HG03520 (cell line): ENCODE results near the gene DDC.
"Not testable (repeated sequence)": the region's sequence is repeated elsewhere in the genome, so short reads cannot be mapped to it uniquely, and the experiment has no call there.

Experiments used
- ATAC-seq: cut with Tn5 transposase; IDR thresholded peaks from one replicate; pipeline ENCODE4 v1.9.1; 2021; ENCODE audit warnings: mild to moderate bottlenecking, moderate library complexity; ENCODE audit not compliant: unreplicated experiment

DDC gene

DNA sequence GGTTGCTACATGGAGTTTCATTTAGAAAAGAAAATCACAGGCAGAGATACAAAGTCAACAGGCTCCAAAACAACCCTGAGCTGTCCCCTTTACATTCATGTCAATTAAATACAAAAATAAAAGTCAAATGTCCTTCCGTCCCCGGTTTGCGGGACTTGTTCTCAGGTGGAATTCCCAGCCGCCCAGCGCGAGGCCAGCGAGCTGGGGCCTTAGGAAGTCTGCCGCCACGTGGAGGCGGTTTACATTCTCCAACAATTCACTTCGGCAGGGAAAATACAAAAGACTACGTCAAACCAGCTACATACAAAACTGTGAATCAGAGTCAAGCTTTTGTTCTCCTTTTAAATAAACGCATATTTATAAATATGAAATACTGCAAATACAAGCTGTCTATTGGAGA, 25.3 kb upstream of the DDC start:
- ATAC-seq: no peak

GRCh38 chr7:50589364-50589763, 24.2 kb upstream of the DDC start:
- no peak for ATAC-seq

GRCh38 chr7:50588937-50589336, 23.7 kb upstream of the DDC start:
- no peak for ATAC-seq

DNA sequence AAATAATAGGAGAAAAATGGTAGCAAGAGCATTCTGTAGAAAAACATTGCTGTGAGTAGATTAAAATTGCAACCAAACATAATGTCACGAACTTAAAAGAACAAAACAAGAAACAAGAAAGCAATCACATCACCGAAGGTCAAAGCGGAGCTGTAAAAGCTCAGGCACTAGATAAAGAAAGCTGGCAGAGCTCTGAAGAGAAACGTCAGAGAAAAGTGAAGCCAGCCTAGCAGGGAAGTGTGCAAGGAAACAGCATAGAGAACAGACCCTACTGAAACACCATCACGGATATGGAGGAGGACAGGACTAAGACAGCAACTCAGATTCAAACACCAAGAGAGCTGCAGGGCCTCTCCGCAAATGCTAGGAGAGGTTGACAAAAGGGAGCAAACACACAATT, 22.5 kb upstream of the DDC start:
- ATAC-seq: no peak

DNA sequence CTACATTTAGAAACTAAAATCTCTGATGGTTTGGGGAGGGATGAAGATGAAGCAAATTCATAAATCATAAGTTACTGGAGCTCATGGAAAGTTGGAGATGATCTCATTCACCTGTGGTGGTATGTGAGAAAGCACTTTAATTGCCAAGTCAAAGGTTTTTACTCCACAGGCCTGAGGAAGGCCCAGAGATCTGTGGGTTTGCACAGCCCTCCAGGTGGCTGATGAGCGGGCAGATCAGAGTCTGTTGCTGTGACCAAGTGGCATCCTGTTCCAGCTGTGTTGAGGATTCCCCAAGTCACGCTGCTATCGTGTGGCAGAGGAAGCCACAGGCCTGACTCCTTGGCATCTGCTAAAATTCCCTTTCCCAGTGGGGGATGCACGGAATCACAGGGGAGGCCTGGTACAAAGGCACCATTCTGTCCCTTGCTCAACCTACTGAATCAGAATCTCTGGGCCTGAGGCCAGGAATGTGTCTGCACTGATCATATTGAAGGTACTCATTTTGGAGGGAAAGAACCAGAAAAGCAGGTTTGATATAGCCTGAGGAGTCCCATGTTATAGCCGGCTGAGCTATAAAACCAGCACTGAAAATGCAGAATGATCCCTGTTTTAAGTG, 19.7 kb upstream of the DDC start:
- no peak for ATAC-seq

GRCh38 chr7:50584386-50584785, 19.2 kb upstream of the DDC start:
- ATAC-seq: no peak

- ATAC-seq: not testable (repeated sequence)
Measured at GRCh38 chr7:50583295-50583694, 18.1 kb upstream of the DDC start.

GRCh38 chr7:50582271-50582670, 17.1 kb upstream of the DDC start:
- not testable (repeated sequence) for ATAC-seq

- ATAC-seq: not testable (repeated sequence)
Measured at GRCh38 chr7:50580666-50581065, 15.5 kb upstream of the DDC start.

GRCh38 chr7:50580057-50580456, 14.9 kb upstream of the DDC start:
- ATAC-seq: no peak

- ATAC-seq: not testable (repeated sequence)
Measured at GRCh38 chr7:50578105-50578504, 12.9 kb upstream of the DDC start.

- no peak for ATAC-seq
Measured at GRCh38 chr7:50577569-50577968, 12.4 kb upstream of the DDC start.

GRCh38 chr7:50576388-50576787, 11.2 kb upstream of the DDC start:
- ATAC-seq: not testable (repeated sequence)

GRCh38 chr7:50567715-50568261, 2.6 kb upstream of the DDC start:
- no peak for ATAC-seq

DNA sequence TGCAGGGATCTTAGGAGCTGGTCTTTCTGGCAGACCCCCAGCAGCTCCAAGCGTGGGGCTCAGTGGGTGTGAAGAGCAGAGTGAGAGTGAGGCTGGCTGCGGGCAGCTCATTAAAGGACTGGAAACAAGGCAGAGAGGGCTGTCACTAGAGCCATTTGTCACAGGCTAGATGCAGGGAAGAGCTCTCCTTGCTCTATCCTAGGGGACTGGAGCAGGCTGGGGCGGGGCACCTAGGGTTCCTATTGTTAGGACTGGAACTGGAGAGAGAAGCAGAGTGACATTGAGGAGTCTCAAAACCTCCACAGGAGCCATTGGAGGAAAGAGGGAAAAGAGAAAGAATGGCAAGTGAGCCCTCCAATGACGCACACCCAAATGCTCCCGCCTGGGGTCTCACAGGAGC, 772 bp upstream of the DDC start:
- ATAC-seq: no peak

- ATAC-seq: no peak
Measured at GRCh38 chr7:50565559-50565916, 333 bp upstream of the DDC start.

DNA sequence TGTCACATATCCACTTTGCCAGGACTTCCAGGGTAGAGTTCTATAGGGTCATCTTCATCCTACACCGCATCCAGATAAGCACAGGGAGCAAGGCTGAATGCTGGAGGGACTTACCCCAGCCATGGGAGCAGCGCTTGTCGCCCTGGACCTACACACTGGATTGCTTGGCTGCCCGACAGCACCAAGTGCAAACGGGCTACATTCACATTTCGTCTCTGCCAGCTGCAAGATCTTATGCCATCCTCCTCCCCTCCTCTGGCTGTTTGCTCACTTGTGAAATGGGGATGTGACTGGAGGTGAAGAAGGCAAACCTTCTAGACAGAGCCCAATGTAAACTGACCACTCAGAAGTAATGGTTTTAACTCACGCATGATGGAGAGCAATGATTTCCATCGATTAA, 1.0 kb downstream of the DDC start:
- no peak for ATAC-seq

- ATAC-seq: no peak
Measured at GRCh38 chr7:50562136-50562535, 3.1 kb downstream of the DDC start.

DNA sequence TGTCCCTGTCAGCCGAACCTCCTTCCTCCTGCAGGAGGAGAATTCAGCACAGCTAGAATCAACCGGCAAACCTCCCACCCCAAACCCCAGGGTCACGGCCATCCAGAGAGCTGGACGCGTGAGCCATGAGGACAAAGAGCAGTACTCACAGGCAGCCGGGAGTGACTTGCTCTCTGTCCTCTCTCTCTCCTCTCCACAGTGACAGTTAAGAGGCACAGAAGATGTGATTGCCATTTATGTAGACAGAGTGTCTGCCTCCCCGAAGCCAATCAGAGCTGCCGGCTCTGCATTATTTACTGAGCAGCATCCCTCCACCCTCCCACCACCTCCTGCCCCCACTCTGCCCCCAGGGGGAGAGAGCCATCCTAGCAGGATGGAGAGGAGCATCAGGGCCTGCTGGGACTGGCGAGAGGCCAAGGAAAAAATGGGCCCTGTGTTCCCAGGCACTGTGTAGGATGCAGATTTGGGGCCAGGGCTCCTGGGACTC, 4.3 kb downstream of the DDC start:
- no peak for ATAC-seq

- ATAC-seq: no peak
Measured at GRCh38 chr7:50559881-50560280, 5.3 kb downstream of the DDC start.

DNA sequence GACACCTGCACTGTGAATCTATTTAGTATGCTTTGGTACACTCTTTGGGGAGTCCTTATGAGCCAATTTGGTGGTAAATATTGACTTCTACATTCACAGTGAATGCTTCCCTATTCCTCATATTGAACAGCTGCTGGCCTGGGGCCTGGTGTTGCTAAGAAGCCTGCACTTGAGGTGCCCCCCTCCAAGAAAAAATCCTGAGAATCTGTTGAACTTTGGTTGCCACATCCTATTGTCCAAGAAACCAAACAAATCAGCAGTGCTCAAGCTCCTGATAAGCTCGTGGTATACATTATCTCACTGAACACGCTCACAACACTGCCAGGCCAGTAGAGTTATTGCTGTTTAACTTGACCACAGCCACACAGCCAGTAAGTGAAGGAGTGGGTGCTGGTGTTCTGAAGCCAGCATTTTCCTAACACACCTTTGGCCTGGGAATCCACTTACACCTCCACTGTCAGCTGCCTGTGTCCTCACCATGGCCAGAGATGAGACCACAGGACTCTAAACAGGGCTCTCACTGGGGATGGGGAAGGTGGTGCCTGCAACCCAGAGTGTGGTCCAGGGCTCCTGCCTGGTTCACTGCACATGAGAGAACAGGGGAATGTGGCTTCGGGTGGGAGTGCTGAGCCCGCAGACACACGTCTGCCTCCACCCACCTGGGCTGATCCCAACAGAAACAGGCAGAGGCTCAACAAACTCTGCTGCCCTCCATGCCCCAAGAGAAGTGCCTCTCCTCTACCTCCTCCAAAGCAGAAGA, 6.7 kb downstream of the DDC start:
- no peak for ATAC-seq

DNA sequence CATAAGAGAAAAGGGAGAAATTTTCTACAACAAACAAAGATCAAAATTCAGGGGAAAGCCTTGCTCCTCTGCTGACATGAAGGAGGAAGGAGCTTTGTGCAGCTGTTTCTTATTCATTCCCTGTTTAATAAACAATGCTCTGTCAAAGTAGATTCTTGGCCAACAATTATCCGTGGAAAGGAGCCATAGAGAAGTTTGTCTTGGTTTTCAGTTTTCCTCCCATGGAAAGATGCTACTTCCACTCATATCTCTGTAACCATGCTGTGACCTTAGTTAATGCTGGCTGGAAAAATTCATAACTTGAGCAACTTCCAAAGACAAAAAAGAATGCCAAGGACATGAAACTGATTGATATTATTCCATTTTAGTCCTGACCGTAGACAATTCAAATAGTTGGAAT, 8.1 kb downstream of the DDC start:
- ATAC-seq: no peak
